Cardiac fibroblast (primary cell): Measurements from ENCODE around the gene THRB.

Source experiments
- DNase-seq, 2 donors: peaks; one replicate each; pipeline versions ENCODE4 v3.0.0 to v3.0.0-alpha.2; 2010; ENCODE audit warnings: low read depth in 2 of 2
- H3K4me3 ChIP-seq, 2 donors: replicated peaks in 1 of 2; 1 replicate in 1 of 2; 2 replicates in 1 of 2; pipeline ENCODE4 v1.5.1; 2011; ENCODE audit warnings: low read depth in 2 of 2, low read length in 2 of 2, mild to moderate bottlenecking in 2 of 2, moderate library complexity in 1 of 2
- CTCF ChIP-seq: IDR thresholded peaks from one replicate; pipeline ENCODE4 v1.5.1; 2011; ENCODE audit warnings: low read depth, mild to moderate bottlenecking, low read length, inconsistent platforms

The THRB gene

DNA sequence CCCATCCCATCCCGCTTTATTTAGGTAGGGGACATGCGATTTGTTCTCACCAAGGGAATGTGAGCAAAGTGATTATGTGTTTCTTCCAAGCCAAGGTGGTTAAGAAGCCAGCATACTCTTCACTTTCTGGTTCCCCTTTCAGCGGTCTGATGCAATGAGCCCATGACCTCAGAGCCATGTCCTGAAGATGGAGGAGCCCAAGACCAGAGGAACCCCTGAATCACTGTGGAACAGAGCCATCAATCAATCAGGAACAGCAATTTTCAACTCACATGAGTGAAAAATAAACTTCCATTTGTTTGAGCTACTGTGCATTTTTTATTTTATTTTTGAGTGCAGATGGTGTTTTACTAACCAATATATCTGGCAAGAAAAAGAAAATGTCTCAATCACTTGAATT is 10.8 kb downstream of the THRB start:
- no peak for DNase-seq
- no peak for TF ChIP-seq CTCF
- H3K4me3 ChIP-seq: no peak overlapping the region

GRCh38 chr3:24482096-24482705 is 12.4 kb downstream of the THRB start:
- DNase-seq: no peak
- no peak for TF ChIP-seq CTCF
- H3K4me3 ChIP-seq: no peak overlapping the region

- DNase-seq: no peak
- TF ChIP-seq CTCF: no peak
- H3K4me3 ChIP-seq: no peak overlapping the region
Measured at GRCh38 chr3:24481193-24481592, 13.5 kb downstream of the THRB start.

DNA sequence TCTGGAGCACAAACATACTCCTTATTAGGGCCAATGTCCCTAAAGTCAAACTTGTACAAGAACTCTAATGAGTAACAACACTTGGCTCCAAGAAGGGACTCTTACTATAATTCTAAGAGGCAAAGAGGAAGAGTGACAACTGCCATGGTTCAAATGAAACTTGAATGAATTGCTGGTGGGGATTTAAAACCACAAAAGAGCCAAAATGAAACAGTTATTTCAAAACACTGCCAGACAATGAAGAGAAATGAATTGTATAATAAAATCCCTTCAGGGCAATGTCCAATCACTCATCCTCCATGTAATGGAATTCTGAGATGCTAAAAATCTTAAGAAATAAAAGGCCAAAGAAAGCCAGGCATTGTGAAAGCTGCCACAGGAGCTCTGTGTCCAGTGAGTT is 14.2 kb downstream of the THRB start:
- no peak for TF ChIP-seq CTCF
- DNase-seq: no peak
- H3K4me3 ChIP-seq: no peak overlapping the region

- no peak for DNase-seq
- TF ChIP-seq CTCF: no peak
- H3K4me3 ChIP-seq: no peak overlapping the region
Measured at GRCh38 chr3:24479816-24480215, 14.8 kb downstream of the THRB start.

DNA sequence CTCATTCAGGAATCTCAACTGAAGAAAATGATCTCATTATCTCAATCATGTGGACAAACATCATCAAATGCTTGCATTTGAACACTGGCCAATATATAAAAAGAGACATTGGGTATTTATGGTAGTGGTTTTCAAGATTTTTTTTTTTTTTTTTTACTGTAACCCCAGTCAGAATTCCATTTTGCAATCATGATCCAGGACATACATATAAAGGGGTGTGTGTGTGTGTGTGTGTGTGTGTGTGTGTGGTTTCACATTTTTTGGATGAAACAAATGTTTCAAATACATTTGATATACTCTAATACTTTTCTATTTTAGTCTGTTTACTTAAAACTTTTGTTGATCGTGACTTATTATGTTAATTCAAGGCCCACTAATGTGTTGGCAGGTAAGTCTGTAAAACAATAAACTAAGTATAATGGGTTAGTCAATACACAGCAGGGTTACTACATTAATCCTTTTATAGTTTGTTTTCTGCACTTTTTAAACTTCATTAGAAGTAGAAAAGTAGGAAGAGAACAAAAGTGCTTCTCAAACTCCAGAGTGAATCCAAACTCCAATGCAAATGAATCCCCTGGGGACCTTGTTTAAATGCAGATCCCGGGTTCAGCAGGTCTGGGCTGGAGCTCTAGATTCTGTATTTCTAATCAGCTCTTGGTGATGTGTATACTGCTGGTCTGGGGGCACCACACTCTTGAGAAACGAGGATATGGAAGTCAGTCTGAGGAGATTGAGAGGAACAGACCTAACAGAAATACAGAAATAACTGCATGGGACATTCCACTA is 17.6 kb downstream of the THRB start:
- no peak for DNase-seq

More for the DNA sequence above, 17.6 kb downstream of the THRB start:
- H3K4me3 ChIP-seq: no peak overlapping the region
- no peak for TF ChIP-seq CTCF
